Right renal cortex interstitium (tissue), 3 donors: ENCODE results near the gene SLC16A7. TPM values are rescaled to one million over a fixed set of nuclear protein-coding genes. Genes with fewer than 3 reads are reported as not detected.

Experiments
- DNase-seq, 3 donors: peaks; one replicate each; pipeline ENCODE4 v3.0.0-alpha.2; 2013; ENCODE audit warnings: low read depth in 3 of 3, low spot score in 2 of 3
- polyA plus RNA-seq, 3 donors: library from polyadenylated mRNA; unstranded; fragments of 120-200 nt; gene quantifications; one replicate each; pipeline ENCODE4 v1.2.1, GENCODE V29; 2013; ENCODE audit not compliant: insufficient read length in 3 of 3

SLC16A7 gene
- polyA plus RNA-seq, 3 donors, result 3.6 to 5.7 (median 4.1) TPM

GRCh38 chr12:59620326-59620725 lies 24.5 kb downstream of the SLC16A7 start:
- no peak for DNase-seq

GRCh38 chr12:59624732-59625460 lies 29.1 kb downstream of the SLC16A7 start:
- DNase-seq, result no peak

GRCh38 chr12:59626382-59626781 lies 30.6 kb downstream of the SLC16A7 start:
- DNase-seq, result no peak

GRCh38 chr12:59627582-59627981 lies 31.8 kb downstream of the SLC16A7 start:
- DNase-seq, result no peak

- no peak for DNase-seq
Observed at GRCh38 chr12:59629890-59630289, 34.1 kb downstream of the SLC16A7 start.

- no peak for DNase-seq
Observed at GRCh38 chr12:59632408-59632807, 36.6 kb downstream of the SLC16A7 start.

- DNase-seq, result no peak
Observed at GRCh38 chr12:59634254-59634653, 38.4 kb downstream of the SLC16A7 start.

- no peak for DNase-seq
Observed at GRCh38 chr12:59636945-59637691, 41.3 kb downstream of the SLC16A7 start.

GRCh38 chr12:59637692-59638070 lies 41.9 kb downstream of the SLC16A7 start:
- DNase-seq, result no peak

- no peak for DNase-seq
Observed at GRCh38 chr12:59643550-59643949, 47.7 kb downstream of the SLC16A7 start.

- DNase-seq, result no peak
Observed at GRCh38 chr12:59645242-59645641, 49.4 kb downstream of the SLC16A7 start.

GRCh38 chr12:59646636-59647035 lies 50.8 kb downstream of the SLC16A7 start:
- DNase-seq, result no peak

GRCh38 chr12:59649203-59649602 lies 53.4 kb downstream of the SLC16A7 start:
- DNase-seq, result no peak

- no peak for DNase-seq
Observed at GRCh38 chr12:59650588-59651228, 54.9 kb downstream of the SLC16A7 start.

- no peak for DNase-seq
Observed at GRCh38 chr12:59651229-59651920, 55.5 kb downstream of the SLC16A7 start.

GRCh38 chr12:59652130-59652529 lies 56.3 kb downstream of the SLC16A7 start:
- DNase-seq, result no peak

GRCh38 chr12:59654061-59654460 lies 58.2 kb downstream of the SLC16A7 start:
- no peak for DNase-seq

GRCh38 chr12:59657266-59657665 lies 61.4 kb downstream of the SLC16A7 start:
- no peak for DNase-seq

GRCh38 chr12:59657711-59658110 lies 61.9 kb downstream of the SLC16A7 start:
- DNase-seq, result no peak

- DNase-seq, result no peak
Observed at GRCh38 chr12:59660148-59660547, 64.3 kb downstream of the SLC16A7 start.

GRCh38 chr12:59660921-59661597 lies 65.2 kb downstream of the SLC16A7 start:
- DNase-seq, result no peak
